Smooth muscle cell of the brain vasculature (primary cell): Measurements from ENCODE around the gene ZMYND11.

ENCODE experiments used
- DNase-seq: peaks from one replicate; pipeline ENCODE4 v3.0.0-alpha.2; 2012; ENCODE audit warnings: low read depth, low spot score

ZMYND11 gene

DNA sequence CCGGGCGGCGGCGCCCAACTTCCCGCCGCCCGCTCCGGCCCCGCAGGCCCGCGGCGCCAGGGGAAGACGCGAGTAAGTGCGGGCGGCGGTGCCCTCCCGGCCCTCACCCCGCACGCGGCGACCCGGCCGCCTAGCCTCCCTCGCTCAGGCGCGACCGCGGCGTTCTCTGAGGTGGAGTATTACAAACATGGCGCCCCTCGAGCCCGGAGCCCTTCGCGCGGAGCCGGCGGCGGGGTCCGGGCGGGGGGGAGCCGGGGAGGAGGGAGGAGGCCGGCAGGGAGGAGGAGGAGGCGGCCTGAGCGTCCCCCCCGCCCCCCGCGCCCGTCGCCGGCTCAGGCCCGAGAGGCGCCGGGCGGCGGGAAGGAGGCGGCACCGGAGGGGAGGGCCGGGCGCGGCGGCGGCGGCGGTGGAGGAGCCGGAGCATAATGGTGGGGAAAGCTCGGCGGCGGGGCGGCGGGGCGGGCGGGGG is at the start of gene ZMYND11:
Gene ZMYND11 (plus strand): TSS at position 324 of the 469 bp plus-strand sequence. CDS start 44,558 bp downstream, outside the sequence.
- DNase-seq = no peak

- DNase-seq = no peak
Observed at GRCh38 chr10:86031-86430, 49.2 kb upstream of the ZMYND11 start.

- DNase-seq = no peak
Observed at GRCh38 chr10:87177-88080, 47.8 kb upstream of the ZMYND11 start.

- no peak for DNase-seq
Observed at GRCh38 chr10:88253-88652, 47.0 kb upstream of the ZMYND11 start.

GRCh38 chr10:89248-89647 is 46.0 kb upstream of the ZMYND11 start:
- DNase-seq = no peak

DNA sequence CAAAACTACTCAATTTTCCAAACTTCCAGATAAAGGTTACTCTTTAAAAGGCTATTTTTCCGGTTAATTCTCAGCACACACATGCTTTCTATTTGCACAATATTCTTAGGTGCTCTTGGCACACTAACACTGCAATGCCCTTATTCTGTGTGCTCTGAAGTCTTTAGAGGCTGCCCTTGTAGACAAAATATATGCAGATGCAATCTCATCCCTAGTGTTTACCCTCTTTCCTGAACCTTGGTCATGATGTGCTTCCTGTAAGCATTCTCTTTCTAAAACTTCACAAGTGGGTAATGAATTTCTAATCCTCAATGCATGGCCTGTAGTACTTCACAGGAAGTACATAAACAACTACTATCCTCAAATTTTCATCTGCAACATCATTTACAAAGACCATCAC is 45.1 kb upstream of the ZMYND11 start:
- no peak for DNase-seq

DNA sequence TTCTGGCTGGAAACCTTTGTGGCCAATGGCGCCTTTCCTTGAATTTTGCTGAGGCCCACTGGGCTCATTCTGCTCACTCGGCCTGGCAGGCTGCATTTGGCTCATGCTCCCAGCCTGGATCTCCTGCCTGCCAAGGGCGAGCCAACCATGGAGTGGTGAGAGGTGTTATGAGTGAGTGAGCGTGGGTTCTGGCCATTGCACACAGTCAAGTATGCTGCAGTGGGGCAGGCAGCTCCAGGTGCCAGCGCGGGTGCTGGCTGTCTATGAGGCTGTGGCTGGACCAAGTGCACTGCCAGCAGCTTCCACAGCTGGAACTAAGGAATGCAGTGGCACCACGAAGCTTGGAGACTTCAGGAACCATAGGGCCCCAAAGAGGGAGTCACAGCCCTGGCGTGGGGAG is 43.9 kb upstream of the ZMYND11 start:
- DNase-seq = no peak

GRCh38 chr10:92153-92552 is 43.1 kb upstream of the ZMYND11 start:
- DNase-seq = no peak

- no peak for DNase-seq
Observed at GRCh38 chr10:92846-93245, 42.4 kb upstream of the ZMYND11 start.

DNA sequence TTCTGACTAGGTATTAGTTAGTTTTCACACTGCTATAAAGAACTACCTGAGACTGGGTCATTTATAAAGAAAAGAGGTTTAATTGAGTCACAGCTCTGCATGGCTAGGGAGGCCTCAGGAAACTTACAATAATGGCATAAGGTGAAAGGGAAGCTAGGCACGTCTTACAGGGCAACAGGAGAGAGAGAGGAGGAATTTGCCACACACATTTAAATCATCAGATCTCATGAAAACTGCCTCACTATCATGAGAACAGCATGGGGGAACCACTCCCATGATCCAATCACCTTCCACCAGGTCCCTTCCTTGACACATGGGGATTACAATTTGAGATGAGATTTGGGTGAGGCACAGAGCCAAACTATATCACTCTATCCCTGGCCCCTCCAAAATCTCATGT is 40.6 kb upstream of the ZMYND11 start:
- no peak for DNase-seq

DNA sequence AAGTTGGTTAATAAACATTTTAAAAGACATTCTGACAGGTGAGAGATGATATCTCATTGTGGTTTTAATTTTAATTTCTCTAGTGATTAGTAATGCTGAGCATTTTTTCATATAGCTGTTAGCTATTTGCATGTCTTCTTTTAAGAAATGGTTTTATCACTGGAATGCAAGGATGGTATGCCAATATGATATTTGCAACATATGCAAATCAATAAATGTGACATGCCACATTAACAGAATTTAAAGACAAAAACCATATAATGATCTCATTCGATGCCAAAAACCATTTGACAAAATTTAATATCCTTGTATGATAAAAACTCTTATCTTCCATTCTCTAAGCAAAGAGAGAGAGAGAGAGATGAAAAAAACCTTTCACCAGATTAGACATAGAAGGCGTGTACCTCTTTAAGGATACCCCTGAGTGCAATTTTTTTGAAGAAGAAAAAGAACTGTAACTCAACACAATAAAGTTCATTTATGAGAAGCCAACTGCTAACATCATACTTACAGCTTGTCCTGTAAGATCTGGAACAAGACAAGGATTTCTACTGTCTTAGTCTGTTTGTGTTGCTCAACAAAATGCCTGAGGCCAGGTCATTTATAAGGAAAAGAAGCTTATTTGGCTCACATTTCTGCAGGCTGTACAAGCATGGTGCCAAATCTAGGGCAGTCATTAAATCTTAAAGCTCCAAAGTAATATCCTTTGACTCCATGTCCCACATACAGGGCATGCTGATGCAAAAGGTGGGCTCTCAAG is 39.7 kb upstream of the ZMYND11 start:
- DNase-seq = no peak

GRCh38 chr10:96466-96865 is 38.8 kb upstream of the ZMYND11 start:
- DNase-seq = no peak

- DNase-seq = no peak
Observed at GRCh38 chr10:104416-104815, 30.8 kb upstream of the ZMYND11 start.

- DNase-seq = no peak
Observed at GRCh38 chr10:104862-105565, 30.2 kb upstream of the ZMYND11 start.

GRCh38 chr10:105806-106205 is 29.4 kb upstream of the ZMYND11 start:
- DNase-seq = no peak

- DNase-seq = no peak
Observed at GRCh38 chr10:106740-107139, 28.5 kb upstream of the ZMYND11 start.

DNA sequence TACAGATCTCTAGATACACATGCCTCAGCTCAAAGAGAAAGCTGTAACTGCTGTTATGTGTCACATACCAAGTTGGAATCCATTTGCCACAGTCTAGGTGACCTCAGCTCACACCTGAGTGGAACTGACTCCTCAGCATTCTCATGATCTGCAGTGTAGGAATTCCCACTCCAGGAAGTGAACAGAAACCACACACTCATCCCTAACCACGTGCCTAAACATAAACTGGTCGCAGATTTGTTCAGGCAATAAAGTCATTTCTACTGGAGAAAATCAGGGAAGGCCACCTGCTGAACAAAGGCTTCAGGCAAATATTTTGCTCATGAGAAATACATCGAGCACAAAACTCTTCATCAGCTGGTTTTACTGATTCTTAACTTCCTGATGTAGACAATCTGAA is 23.0 kb upstream of the ZMYND11 start:
- no peak for DNase-seq

DNA sequence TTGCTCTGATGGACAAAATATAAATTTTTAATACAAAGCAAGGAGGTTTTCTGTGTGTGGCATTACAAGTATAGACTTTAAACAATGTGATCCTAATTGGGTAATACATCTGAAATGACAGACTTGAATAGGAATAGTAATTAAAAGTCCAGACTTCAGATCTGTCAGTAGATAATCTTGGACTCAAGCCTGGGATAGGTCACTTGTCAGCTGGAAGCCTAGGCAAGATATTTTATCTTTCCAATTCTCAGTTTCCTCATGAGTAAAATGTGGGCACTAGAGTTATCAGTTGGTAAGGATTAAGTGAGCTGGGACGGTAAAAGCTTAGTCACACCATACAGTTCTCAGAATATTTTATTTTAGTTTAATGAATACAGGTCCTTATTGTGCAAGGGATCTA is 10.4 kb upstream of the ZMYND11 start:
- DNase-seq = no peak

- no peak for DNase-seq
Observed at GRCh38 chr10:127612-128432, 7.4 kb upstream of the ZMYND11 start.

- DNase-seq = no peak
Observed at GRCh38 chr10:129810-130209, 5.4 kb upstream of the ZMYND11 start.
